ENCODE measurements around the gene BORA.
A peak's percentile ranks its signal among the peaks of the same experiment; 100 is the strongest.
"Not testable (repeated sequence)": the region's sequence is repeated elsewhere in the genome, so short reads cannot be mapped to it uniquely, and the experiment has no call there.

Gene BORA

DNA sequence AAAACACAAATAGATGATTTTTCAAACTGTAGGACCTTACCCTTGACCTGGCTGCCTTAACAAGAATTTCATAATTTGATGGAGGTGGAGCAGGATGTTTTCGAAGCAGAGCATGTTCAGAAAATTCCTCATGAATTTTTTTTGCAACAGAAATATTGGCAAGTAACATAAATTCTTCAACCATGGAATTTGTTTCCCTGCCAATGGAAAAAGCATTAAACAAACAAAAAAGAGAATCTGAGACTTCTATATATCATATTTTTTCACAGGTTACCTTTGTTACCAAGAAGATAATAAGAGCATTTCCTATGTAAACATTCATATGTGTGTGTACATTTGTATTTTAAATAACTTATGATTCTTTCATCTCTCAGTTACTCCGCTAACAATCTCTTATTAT, 35.7 kb downstream of the BORA start:
- DNase-seq (ENCODE audit: low spot score): no peak

DNA sequence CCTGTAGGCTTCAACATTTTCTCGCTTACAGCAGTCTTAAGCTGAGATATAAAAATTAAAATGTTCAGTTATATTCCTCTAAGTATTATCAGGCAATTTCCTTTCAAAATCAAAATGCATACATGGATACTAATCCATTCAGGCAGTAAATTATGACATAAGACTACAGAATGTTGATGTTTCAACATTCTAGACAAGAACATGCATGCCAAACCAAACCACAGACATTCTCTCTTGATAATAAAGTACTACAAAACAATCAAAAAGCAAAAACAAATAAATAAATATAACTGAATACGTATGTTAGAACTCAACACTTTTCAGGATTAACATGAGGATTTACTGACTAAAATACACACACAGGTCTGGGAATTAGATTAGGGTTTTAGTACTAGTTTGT, 46.3 kb downstream of the BORA start:
- DNase-seq (ENCODE audit: low spot score): no peak

DNA sequence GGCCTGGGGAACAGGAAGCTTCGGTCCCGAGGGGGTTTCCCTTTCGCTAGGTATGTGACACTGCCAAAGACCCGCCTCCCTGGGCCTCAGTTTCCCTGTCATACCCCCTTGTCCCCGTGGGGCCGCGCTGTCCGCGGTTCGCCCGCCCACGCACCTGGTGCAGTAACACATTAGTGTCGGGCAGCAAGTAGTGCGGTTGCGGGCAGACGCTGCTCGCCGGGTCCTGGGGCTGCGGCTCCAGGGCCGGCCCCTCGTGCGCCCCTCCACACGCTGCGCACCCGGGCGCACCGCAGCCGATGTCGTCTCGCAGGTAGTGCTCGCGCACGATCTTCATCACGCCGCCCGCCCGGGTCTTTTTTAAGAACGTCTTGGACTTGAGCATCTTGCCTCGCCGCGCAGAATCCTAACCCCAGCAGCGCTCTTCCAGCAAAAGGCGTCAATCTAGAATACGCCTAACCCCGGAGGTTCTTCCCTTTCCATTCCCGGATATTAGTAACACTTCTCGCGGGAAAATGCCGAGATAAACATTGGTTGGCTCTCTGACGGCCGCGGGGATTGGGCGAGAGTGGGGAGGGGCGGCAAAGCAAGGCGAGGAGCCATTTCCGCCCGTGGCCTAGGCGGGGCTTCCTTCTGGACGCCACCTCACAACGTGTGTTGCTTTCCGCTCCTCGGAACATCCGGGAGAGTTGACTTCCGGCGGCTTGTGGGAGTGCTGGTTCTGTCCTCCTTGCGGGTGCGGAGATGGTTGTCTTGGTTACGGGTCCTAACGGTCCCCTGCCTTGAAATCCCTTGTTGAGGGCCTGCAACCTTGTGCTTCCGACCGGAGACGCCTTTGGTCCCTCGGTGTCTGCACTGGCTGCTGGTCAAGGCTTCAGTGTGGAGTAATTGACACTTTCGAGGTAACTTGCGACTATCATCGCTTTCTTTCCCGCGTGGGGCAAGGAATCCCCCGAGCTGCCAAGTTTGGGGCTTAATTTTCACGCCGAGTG, 54.0 kb downstream of the BORA start, which contains the start of the genes DIS3 and PIBF1:
Gene DIS3 (minus strand): TSS at position 450 of the 989 bp plus-strand sequence. CDS start 68 bp downstream, at position 382.
Gene PIBF1 (plus strand): TSS at position 683 of the 989 bp plus-strand sequence. CDS start 1,337 bp downstream, outside the sequence.
- peak; percentile 98 for DNase-seq (ENCODE audit: low spot score)

DNA sequence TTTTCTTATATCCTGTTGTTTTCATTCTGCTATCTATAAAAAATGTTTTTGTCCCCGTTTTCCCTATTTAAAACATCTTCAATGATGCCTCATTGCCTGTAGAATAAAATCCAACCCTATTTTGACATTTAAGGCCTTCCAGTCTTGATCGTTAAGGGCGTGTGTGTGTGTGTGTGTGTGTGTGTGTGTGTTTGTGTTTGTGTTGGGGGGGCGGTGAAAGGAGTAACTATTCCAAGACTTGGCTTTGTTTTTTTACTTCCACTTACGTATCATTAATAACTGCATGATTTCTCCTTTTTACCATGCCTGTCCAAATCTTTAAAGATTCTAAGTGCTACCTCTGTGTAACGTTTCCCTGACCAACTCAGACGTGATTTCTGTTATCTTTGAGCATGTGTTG, 55.0 kb downstream of the BORA start:
- DNase-seq (ENCODE audit: low spot score): no peak

DNA sequence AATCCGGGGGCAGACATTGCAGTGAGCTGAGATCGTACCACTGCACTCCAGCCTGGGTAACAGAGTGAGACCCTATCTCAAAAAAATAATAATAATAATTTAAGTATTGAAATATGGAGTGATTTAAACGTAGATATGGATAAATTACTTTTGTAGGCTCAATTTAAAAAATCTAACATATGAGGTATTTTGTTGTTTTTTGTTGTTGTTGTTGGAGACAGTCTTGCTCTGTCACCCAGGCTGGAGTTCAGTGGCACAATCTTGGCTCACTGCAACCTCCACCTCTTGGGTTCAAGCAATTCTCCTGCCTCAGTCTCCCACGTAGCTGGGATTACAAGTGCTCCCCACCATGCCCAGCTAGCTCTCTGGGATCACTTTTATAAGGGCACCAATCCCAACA, 57.0 kb downstream of the BORA start:
- not testable (repeated sequence) for DNase-seq (ENCODE audit: low spot score)

DNA sequence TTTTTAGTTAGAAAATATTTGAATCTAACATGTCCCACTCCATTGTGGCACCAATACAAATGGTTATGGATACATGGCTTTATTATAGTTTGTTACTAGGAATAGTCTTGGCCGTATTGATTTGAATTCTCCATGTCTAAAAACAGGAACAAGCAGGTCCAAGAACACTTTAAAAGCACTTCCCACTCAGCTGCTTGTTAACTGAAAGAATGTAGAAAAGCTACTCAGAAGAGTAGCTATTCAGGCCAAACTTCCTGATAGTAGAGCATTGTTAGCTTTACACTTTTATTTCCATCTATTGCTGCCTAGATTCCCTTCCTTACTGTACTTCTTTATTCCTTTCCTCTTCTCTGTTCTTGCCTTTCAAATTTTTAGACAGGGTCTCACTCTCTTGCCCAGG, 61.1 kb downstream of the BORA start:
- no peak for DNase-seq (ENCODE audit: low spot score)

DNA sequence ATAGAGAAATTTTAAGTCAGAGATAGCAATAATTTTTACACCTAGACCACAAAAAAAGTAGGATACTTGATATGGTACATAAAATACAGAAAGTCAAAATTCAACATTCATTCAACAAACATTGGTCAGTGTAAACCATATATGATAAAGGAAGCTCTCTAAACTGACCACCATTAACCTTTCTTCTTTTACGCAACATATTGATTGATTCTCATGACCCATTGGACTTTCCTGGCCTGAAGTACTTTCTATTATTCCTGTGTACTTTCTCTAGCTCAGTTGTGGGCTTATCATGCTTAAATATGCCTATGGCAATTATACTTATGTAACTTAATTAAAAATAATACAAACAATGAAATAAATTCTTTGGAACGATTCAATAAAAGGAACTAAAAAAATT, 64.9 kb downstream of the BORA start:
- DNase-seq (ENCODE audit: low spot score): no peak

DNA sequence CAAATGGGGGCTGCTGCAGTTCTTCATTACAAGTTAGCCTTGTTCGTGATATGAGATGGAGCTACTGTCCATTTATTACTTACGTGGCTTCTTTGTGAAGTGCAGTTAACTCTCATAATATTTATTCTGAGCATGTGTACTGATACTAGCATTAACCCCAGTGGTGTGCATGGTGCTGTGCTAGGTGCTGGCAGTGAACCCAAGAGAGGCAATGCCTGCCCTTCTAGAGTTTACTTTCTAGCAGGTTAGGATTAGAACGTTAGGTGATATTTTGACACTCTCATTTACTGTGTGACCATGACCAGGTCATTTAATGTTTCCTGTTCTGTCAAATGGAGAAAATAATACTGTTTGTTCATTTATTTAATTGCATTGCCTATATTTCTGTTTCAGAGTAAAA, 71.1 kb downstream of the BORA start:
- no peak for DNase-seq (ENCODE audit: low spot score)

DNA sequence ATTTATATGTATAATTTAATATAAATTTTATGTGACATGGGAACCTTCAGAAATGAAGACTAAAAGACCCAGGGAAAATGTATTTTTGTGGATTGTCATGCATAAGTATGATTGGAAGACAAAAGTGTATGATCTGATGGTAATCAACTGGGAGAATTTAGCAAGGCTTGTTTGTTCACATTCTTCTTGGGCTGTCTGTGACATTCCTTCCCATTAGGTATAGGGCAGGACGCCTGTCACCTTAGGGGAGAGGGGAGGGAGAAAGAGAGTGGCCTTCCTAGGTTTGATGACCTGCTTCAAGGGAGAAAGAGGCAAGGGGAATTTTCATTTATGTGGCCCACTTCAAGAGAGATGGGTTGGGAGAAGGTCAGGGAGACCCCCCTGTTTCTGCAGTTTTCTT, 76.6 kb downstream of the BORA start:
- DNase-seq (ENCODE audit: low spot score): no peak

Data from COLO829 (cell line).